Panc1 (cell line): ENCODE measurements around the gene DAO. TPM values are rescaled to one million over a fixed set of nuclear protein-coding genes. Genes with fewer than 3 reads are reported as not detected.

Experiments
- ATAC-seq: fragments of 200-7000 bp; cut with Tn5 transposase; 2 replicates; pipeline ENCODE4 v1.9.1; 2020; ENCODE audit warnings: mild to moderate bottlenecking, moderate library complexity
- BruUV-seq: library from RNA; stranded (reverse); fragments of 400-500 nt; replicated peaks from 2 replicates; lab custom pipeline; 2021; lab: Mats Ljungman, UMichigan
- CTCF ChIA-PET: fragments of 300-600 bp; sonication (Branson Sonifier 250); formaldehyde crosslinking; loops from one replicate; lab custom pipeline; 2022; ENCODE audit warnings: antibody characterized with exemption; lab: Charles Lee
- POLR2A ChIA-PET: fragments of 300-600 bp; sonication (Branson Sonifier 250); formaldehyde crosslinking; loops from one replicate; lab custom pipeline; 2022; ENCODE audit warnings: antibody characterized with exemption; lab: Charles Lee
- DNase-seq: peaks from one replicate; pipeline ENCODE4 v3.0.0-alpha.2; 2010; ENCODE audit warnings: low read depth, low spot score
- H3K27ac ChIP-seq: 2 replicates; pipeline ENCODE4 v1.5.1; 2011; ENCODE audit warnings: mild to moderate bottlenecking, low read length, inconsistent platforms
- H3K27me3 ChIP-seq: fragments of 200-500 bp; sonication (Bioruptor generic); 2 replicates; pipeline ENCODE4 v1.6.0; 2014; ENCODE audit warnings: low read length, inconsistent platforms; ENCODE audit not compliant: control insufficient read depth, insufficient read depth
- H3K36me3 ChIP-seq: fragments of 200-500 bp; sonication (Bioruptor generic); 2 replicates; pipeline ENCODE4 v1.5.1; 2014; ENCODE audit warnings: inconsistent platforms, mild to moderate bottlenecking, low read length, moderate library complexity; ENCODE audit not compliant: control insufficient read depth, insufficient read depth
- H3K4me1 ChIP-seq: 2 replicates; pipeline ENCODE4 v1.5.1; 2011; ENCODE audit warnings: inconsistent platforms, mild to moderate bottlenecking, low read length, moderate library complexity; ENCODE audit not compliant: control insufficient read depth, insufficient read depth
- H3K4me3 ChIP-seq, 2 experiments: 2 replicates each; pipeline ENCODE4 v1.5.1; 2011 to 2012; ENCODE audit warnings: low read depth in 2 of 2, low read length in 2 of 2, mild to moderate bottlenecking in 2 of 2, inconsistent platforms in 1 of 2, moderate library complexity in 1 of 2
- H3K9me3 ChIP-seq: fragments of 200-500 bp; sonication (Bioruptor generic); 2 replicates; pipeline ENCODE4 v1.5.1; 2014; ENCODE audit warnings: low read depth, mild to moderate bottlenecking, inconsistent platforms, low read length, moderate library complexity; ENCODE audit not compliant: control insufficient read depth, insufficient read depth
- CTCF ChIP-seq: fragments of 450-650 bp; IDR thresholded peaks from 2 replicates; pipeline ENCODE4 v1.5.1; 2017; ENCODE audit warnings: mild to moderate bottlenecking
- POLR2AphosphoS5 ChIP-seq: IDR thresholded peaks from 2 replicates; pipeline ENCODE4 v1.6.1; 2012; ENCODE audit warnings: mild to moderate bottlenecking, low read depth, low read length, moderate library complexity
- REST ChIP-seq, 2 experiments: IDR thresholded peaks; 2 replicates each; pipeline ENCODE4 v1.6.1; 2011 to 2012; ENCODE audit warnings: low read depth in 2 of 2, control low read depth in 1 of 2, low read length in 1 of 2, mild to moderate bottlenecking in 1 of 2, moderate library complexity in 1 of 2; ENCODE audit not compliant: insufficient read depth in 1 of 2
- SIN3A ChIP-seq: IDR thresholded peaks from 2 replicates; pipeline ENCODE4 v1.6.1; 2012; ENCODE audit warnings: low read depth, mild to moderate bottlenecking, low read length, moderate library complexity, borderline replicate concordance; ENCODE audit not compliant: insufficient read depth
- TCF7L2 ChIP-seq: IDR thresholded peaks from 2 replicates; pipeline ENCODE4 v1.6.1; 2011; ENCODE audit warnings: mild to moderate bottlenecking, low read depth, low read length, inconsistent platforms
- in situ Hi-C: cut with HindIII; loops from 2 replicates; pipeline ENCODE4 v1.10.0; 2016; ENCODE audit warnings: low sequenced_read_pairs, low pct_unique_long_range_greater_than_20kb
- intact Hi-C: fragments of 100-400 bp; cut with micrococcal nuclease; formaldehyde crosslinking; loops from one replicate; pipeline ENCODE4 v1.10.0; 2022; ENCODE audit not compliant: unreplicated experiment
- total RNA-seq: library from RNA; stranded (reverse); gene quantifications from one replicate; pipeline ENCODE4 v1.2.1, GENCODE V29; 2021; ENCODE audit not compliant: unreplicated experiment

The DAO gene
- total RNA-seq, 1 experiment from 2014 or later, result not detected

GRCh38 chr12:108922918-108923317, 43.0 kb downstream of the DAO start:
- no peaks in the 10 kb centered on the region for H3K36me3 ChIP-seq
- H3K4me1 ChIP-seq, result no peaks in the 10 kb centered on the region
- CTCF ChIA-PET, result no interaction called here
- no peaks in the 10 kb centered on the region for H3K9me3 ChIP-seq
- intact Hi-C loops (no loop called here), in situ Hi-C loops (no loop called here)
- DNase-seq, result no peak
- H3K27me3 ChIP-seq, result peaks cover 5% of the 10 kb centered on the region; the same call in 1 of the 2 replicates
- no peak overlapping the region for H3K4me3 ChIP-seq
- no TSS peak for BruUV-seq
- POLR2A ChIA-PET, result no interaction called here
- TF ChIP-seq POLR2AphosphoS5 (no peak), CTCF (no peak), REST (IDR thresholded peaks at IDR 0.05; ENCODE audit: insufficient read depth in 1 of 2, low read depth in 2 of 2, low read length in 1 of 2) (no peak), SIN3A (no peak), TCF7L2 (no peak)
- ATAC-seq, result no peak
- no peak overlapping the region for H3K27ac ChIP-seq

GRCh38 chr12:108928695-108929094, 48.8 kb downstream of the DAO start:
- ATAC-seq (no peak), DNase-seq (no peak)
- H3K27me3 ChIP-seq, result peaks cover 4% of the 10 kb centered on the region; the same call in 1 of the 2 replicates
- H3K36me3 ChIP-seq, result no peaks in the 10 kb centered on the region
- no peaks in the 10 kb centered on the region for H3K9me3 ChIP-seq
- TF ChIP-seq TCF7L2 (no peak), REST (IDR thresholded peaks at IDR 0.05; ENCODE audit: insufficient read depth in 1 of 2, low read depth in 2 of 2, low read length in 1 of 2) (no peak), SIN3A (no peak), POLR2AphosphoS5 (no peak)
- CTCF ChIA-PET, result no interaction called here
- no TSS peak for BruUV-seq
- H3K4me3 ChIP-seq, result no peak overlapping the region
- no peak overlapping the region for H3K27ac ChIP-seq
- in situ Hi-C loops, result no loop called here
- POLR2A ChIA-PET, result no interaction called here
- H3K4me1 ChIP-seq, result no peaks in the 10 kb centered on the region
- intact Hi-C loops, result no loop called here
